OCI-LY1 (cell line): Measurements from ENCODE around the gene KCTD20.

Experiments
- CTCF ChIP-seq: fragments of 200-600 bp; sonication (generic), shearing (Covaris generic); IDR thresholded peaks from 2 replicates; pipeline ENCODE4 v1.5.1; 2017; ENCODE audit warnings: mild to moderate bottlenecking, antibody characterized with exemption, low read length, moderate library complexity, mixed read lengths
- EZH2 ChIP-seq: fragments of 200-600 bp; sonication (generic), shearing (Covaris generic); IDR thresholded peaks from 2 replicates; pipeline ENCODE4 v1.8.0; 2017; ENCODE audit warnings: borderline replicate concordance, mixed run types, mild to moderate bottlenecking, antibody characterized with exemption, low read length, moderate library complexity, mixed read lengths

GRCh38 chr6:36399970-36400369 lies 42.8 kb upstream of the KCTD20 start:
- TF ChIP-seq CTCF (no peak), EZH2 (no peak)
